HepG2 (cell line): ENCODE data around the gene SNX15. TPM values are rescaled to one million over a fixed set of nuclear protein-coding genes. Genes with fewer than 3 reads are reported as not detected.
A peak's percentile ranks its signal among the peaks of the same experiment; 100 is the strongest.

Source experiments
- ATF5 ChIP-seq: sonication (generic); formaldehyde crosslinking; IDR thresholded peaks from 2 replicates; pipeline ENCODE4 v1.4.0; 2020; ENCODE audit warnings: mild to moderate bottlenecking, low read depth, missing genetic modification reagents
- ELF3 ChIP-seq: IDR thresholded peaks from 2 replicates; pipeline ENCODE4 v1.6.1; 2016; ENCODE audit warnings: missing genetic modification reagents, missing compliant biosample characterization
- HNRNPL ChIP-seq: fragments of 200-400 bp; formaldehyde crosslinking; IDR thresholded peaks from 2 replicates; pipeline ENCODE4 v1.6.1; 2017; ENCODE audit warnings: mild to moderate bottlenecking, low read depth, low read length
- JARID2 ChIP-seq: sonication (generic); formaldehyde crosslinking; IDR thresholded peaks from 2 replicates; pipeline ENCODE4 v1.8.1; 2023; ENCODE audit warnings: missing genetic modification reagents, inconsistent platforms; ENCODE audit not compliant: insufficient replicate concordance
- KLF15 ChIP-seq: sonication (generic); formaldehyde crosslinking; IDR thresholded peaks from 2 replicates; pipeline ENCODE4 v1.8.1; 2023; ENCODE audit warnings: borderline replicate concordance, mild to moderate bottlenecking, inconsistent platforms, missing genetic modification reagents, mixed read lengths
- MBNL3 ChIP-seq: fragments of 250-450 bp; sonication (Bioruptor Pico); conservative IDR thresholded peaks from 2 replicates; pipeline ENCODE4 v1.8.0; 2022; ENCODE audit warnings: mild to moderate bottlenecking, inconsistent platforms
- NFYC ChIP-seq: IDR thresholded peaks from 2 replicates; pipeline ENCODE4 v1.6.1; 2016; ENCODE audit warnings: missing genetic modification reagents, missing compliant biosample characterization
- PLRG1 ChIP-seq: fragments of 450-650 bp; conservative IDR thresholded peaks from 2 replicates; pipeline ENCODE4 v1.6.1; 2016
- REL ChIP-seq: sonication (generic); formaldehyde crosslinking; conservative IDR thresholded peaks from 2 replicates; pipeline ENCODE4 v1.8.0; 2022; ENCODE audit warnings: mild to moderate bottlenecking, missing genetic modification reagents, moderate library complexity
- ZBTB3 ChIP-seq: sonication (generic); formaldehyde crosslinking; IDR thresholded peaks from 2 replicates; pipeline ENCODE4 v1.4.0; 2020; ENCODE audit warnings: low read depth, mild to moderate bottlenecking, moderate library complexity, missing genetic modification reagents, borderline replicate concordance
- ZFP41 ChIP-seq: sonication (generic); formaldehyde crosslinking; IDR thresholded peaks from 2 replicates; pipeline ENCODE4 v1.4.0; 2020; ENCODE audit warnings: mild to moderate bottlenecking, missing genetic modification reagents, borderline replicate concordance
- ZNF337 ChIP-seq: sonication (generic); formaldehyde crosslinking; IDR thresholded peaks from 2 replicates; pipeline ENCODE4 v1.5.1; 2020; ENCODE audit warnings: missing genetic modification reagents, low read depth, mild to moderate bottlenecking, borderline replicate concordance
- ZNF446 ChIP-seq: sonication (generic); formaldehyde crosslinking; IDR thresholded peaks from 2 replicates; pipeline ENCODE4 v1.5.0; 2020; ENCODE audit warnings: mild to moderate bottlenecking, missing genetic modification reagents
- ZNF501 ChIP-seq: sonication (generic); formaldehyde crosslinking; IDR thresholded peaks from 2 replicates; pipeline ENCODE4 v1.5.1; 2020; ENCODE audit warnings: mild to moderate bottlenecking, moderate library complexity, missing genetic modification reagents
- ZNF556 ChIP-seq: sonication (generic); formaldehyde crosslinking; IDR thresholded peaks from 2 replicates; pipeline ENCODE4 v1.4.0; 2020; ENCODE audit warnings: mild to moderate bottlenecking, missing genetic modification reagents, borderline replicate concordance
- ZNF644 ChIP-seq: IDR thresholded peaks from 2 replicates; pipeline ENCODE4 v1.6.1; 2016; ENCODE audit warnings: low read depth
- ZNF724P ChIP-seq: sonication (generic); formaldehyde crosslinking; IDR thresholded peaks from 2 replicates; pipeline ENCODE4 v1.8.0; 2022; ENCODE audit warnings: missing genetic modification reagents, borderline replicate concordance
- ZNF747 ChIP-seq: sonication (generic); formaldehyde crosslinking; IDR thresholded peaks from 2 replicates; pipeline ENCODE4 v1.8.1; 2023; ENCODE audit warnings: missing genetic modification reagents, mild to moderate bottlenecking, borderline replicate concordance
- ZXDC ChIP-seq: sonication (generic); formaldehyde crosslinking; IDR thresholded peaks from 2 replicates; pipeline ENCODE4 v1.5.0; 2020; ENCODE audit warnings: mild to moderate bottlenecking, missing genetic modification reagents
- polyA plus RNA-seq, 8 experiments: library from polyadenylated mRNA; depleted of rRNA in 3 of 8; stranded (reverse) in 7 of 8; unstranded in 1 of 8; fragments of >200 nt; fragmentation: Illumina TruSeq in 4 of 8; extraction: Trizol in 4 of 8; gene quantifications; 2 replicates each; pipeline versions ENCODE4 v1.2.1 to v1.2.3, GENCODE V29; 2011 to 2016; ENCODE audit warnings: low read depth in 4 of 8, missing spikeins in 1 of 8, mixed read lengths in 1 of 8; ENCODE audit not compliant: insufficient read depth in 1 of 8
- total RNA-seq, 5 experiments: library from RNA; depleted of rRNA; stranded (reverse); fragments of >200 nt; fragmentation: Illumina TruSeq; extraction: Trizol; gene quantifications; 2 replicates each; pipeline ENCODE4 v1.2.3, GENCODE V29; 2016; ENCODE audit warnings: low read depth in 1 of 5
- TF ChIP-seq, protein P1 (sequence below): sonication (generic); formaldehyde crosslinking; IDR thresholded peaks from 2 replicates; pipeline ENCODE4 v1.4.0; 2020; ENCODE audit warnings: mild to moderate bottlenecking, missing genetic modification reagents, borderline replicate concordance

Gene SNX15
- total and polyA plus RNA-seq, 2 of the 13 experiments (the other 11 are each of a cell fraction or from before 2014, with no cell fraction given), result 19.1 to 22.6 TPM

GRCh38 chr11:65083834-65084597 lies 56.8 kb downstream of the SNX15 start, which contains the start of the genes CDCA5 and ZFPL1 (continued):
- TF ChIP-seq ATF5 (CRISPR knock-in tag) (no peak), ZXDC (CRISPR knock-in tag) (no peak), HNRNPL (0 out of 2 replicates have a peak, but pooled peaks have one; percentile 56), JARID2 (peak; percentile 24), ZNF446 (CRISPR knock-in tag) (peak; percentile 70; the same call in 1 of the 2 replicates), ZNF556 (peak; percentile 87; the same call in 1 of the 2 replicates), PLRG1 (no peak), ZNF747 (CRISPR knock-in tag) (peak; percentile 84; the same call in 1 of the 2 replicates), ZBTB3 (CRISPR knock-in tag) (peak; percentile 83; the same call in 1 of the 2 replicates), REL (CRISPR knock-in tag) (peak; percentile 88), ZNF501 (peak; percentile 73), MBNL3 (CRISPR knock-in tag) (no peak), ZNF337 (CRISPR knock-in tag) (0 out of 2 replicates have a peak, but pooled peaks have one; percentile 35), ZNF724P (CRISPR knock-in tag) (peak; percentile 92), ZNF644 (no peak), ZFP41 (peak; percentile 77; the same call in 1 of the 2 replicates), NFYC (peak; percentile 68), KLF15 (CRISPR knock-in tag) (no peak; the same call in 1 of the 2 replicates), ELF3 (CRISPR knock-in tag) (peak; percentile 86)
- TF ChIP-seq, protein P1, sequence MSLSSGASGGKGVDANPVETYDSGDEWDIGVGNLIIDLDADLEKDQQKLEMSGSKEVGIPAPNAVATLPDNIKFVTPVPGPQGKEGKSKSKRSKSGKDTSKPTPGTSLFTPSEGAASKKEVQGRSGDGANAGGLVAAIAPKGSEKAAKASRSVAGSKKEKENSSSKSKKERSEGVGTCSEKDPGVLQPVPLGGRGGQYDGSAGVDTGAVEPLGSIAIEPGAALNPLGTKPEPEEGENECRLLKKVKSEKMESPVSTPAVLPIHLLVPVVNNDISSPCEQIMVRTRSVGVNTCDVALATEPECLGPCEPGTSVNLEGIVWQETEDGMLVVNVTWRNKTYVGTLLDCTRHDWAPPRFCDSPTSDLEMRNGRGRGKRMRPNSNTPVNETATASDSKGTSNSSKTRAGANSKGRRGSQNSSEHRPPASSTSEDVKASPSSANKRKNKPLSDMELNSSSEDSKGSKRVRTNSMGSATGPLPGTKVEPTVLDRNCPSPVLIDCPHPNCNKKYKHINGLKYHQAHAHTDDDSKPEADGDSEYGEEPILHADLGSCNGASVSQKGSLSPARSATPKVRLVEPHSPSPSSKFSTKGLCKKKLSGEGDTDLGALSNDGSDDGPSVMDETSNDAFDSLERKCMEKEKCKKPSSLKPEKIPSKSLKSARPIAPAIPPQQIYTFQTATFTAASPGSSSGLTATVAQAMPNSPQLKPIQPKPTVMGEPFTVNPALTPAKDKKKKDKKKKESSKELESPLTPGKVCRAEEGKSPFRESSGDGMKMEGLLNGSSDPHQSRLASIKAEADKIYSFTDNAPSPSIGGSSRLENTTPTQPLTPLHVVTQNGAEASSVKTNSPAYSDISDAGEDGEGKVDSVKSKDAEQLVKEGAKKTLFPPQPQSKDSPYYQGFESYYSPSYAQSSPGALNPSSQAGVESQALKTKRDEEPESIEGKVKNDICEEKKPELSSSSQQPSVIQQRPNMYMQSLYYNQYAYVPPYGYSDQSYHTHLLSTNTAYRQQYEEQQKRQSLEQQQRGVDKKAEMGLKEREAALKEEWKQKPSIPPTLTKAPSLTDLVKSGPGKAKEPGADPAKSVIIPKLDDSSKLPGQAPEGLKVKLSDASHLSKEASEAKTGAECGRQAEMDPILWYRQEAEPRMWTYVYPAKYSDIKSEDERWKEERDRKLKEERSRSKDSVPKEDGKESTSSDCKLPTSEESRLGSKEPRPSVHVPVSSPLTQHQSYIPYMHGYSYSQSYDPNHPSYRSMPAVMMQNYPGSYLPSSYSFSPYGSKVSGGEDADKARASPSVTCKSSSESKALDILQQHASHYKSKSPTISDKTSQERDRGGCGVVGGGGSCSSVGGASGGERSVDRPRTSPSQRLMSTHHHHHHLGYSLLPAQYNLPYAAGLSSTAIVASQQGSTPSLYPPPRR (CRISPR knock-in tag), result peak; percentile 68
